IMR-90 (cell line): ENCODE measurements around the gene OR7D2. TPM values are rescaled to one million over a fixed set of nuclear protein-coding genes. Genes with fewer than 3 reads are reported as not detected.

ENCODE experiments used
- ATAC-seq: fragments of 200-7000 bp; cut with Tn5 transposase; 2 replicates; pipeline ENCODE4 v1.9.1; 2020; ENCODE audit warnings: low read depth, mild to moderate bottlenecking, moderate library complexity
- BruUV-seq: library from RNA; stranded (reverse); fragments of 400-500 nt; replicated peaks from 2 replicates; lab custom pipeline; 2021; lab: Mats Ljungman, UMichigan
- CTCF ChIA-PET: fragments of 300-600 bp; formaldehyde crosslinking; extraction: SDS; loops from one replicate; lab custom pipeline; 2021; ENCODE audit warnings: antibody characterized with exemption; lab: Yijun Ruan, JAX
- POLR2A ChIA-PET: fragments of 300-600 bp; sonication (Branson Sonifier 250); formaldehyde crosslinking; loops from one replicate; lab custom pipeline; 2022; ENCODE audit warnings: antibody characterized with exemption; ENCODE audit not compliant: unreplicated experiment; lab: Charles Lee
- DNase-seq: peaks from one replicate; pipeline ENCODE4 v3.0.0; 2013
- H2AFZ ChIP-seq: replicated peaks from 2 replicates; pipeline ENCODE3; 2013; ENCODE audit warnings: low read length, mild to moderate bottlenecking; ENCODE audit not compliant: poor library complexity
- H2AK5ac ChIP-seq: 2 replicates; pipeline ENCODE4 v1.6.1; 2013; ENCODE audit warnings: low read depth, low read length, inconsistent platforms
- H2AK9ac ChIP-seq: replicated peaks from 2 replicates; pipeline ENCODE3; 2013; ENCODE audit warnings: mild to moderate bottlenecking, low read depth, low read length, moderate library complexity; ENCODE audit not compliant: poor library complexity
- H2BK120ac ChIP-seq: 2 replicates; pipeline ENCODE4 v1.6.1; 2013; ENCODE audit warnings: low read depth, low read length, inconsistent platforms
- H2BK15ac ChIP-seq: 3 replicates; pipeline ENCODE4 v1.6.1; 2013; ENCODE audit warnings: low read depth, low read length, inconsistent platforms
- H2BK20ac ChIP-seq: 2 replicates; pipeline ENCODE4 v1.6.1; 2013; ENCODE audit warnings: low read depth, mild to moderate bottlenecking, inconsistent platforms, low read length, moderate library complexity
- H2BK5ac ChIP-seq: 2 replicates; pipeline ENCODE4 v1.6.1; 2013; ENCODE audit warnings: mild to moderate bottlenecking, low read depth, low read length, inconsistent platforms; ENCODE audit not compliant: poor library complexity, severe bottlenecking
- H3K14ac ChIP-seq: replicated peaks from 2 replicates; pipeline ENCODE4 v1.6.1; 2013; ENCODE audit warnings: low read depth, low read length, inconsistent platforms
- H3K18ac ChIP-seq: 2 replicates; pipeline ENCODE4 v1.6.1; 2013; ENCODE audit warnings: low read depth, low read length, control low read depth
- H3K23ac ChIP-seq: 2 replicates; pipeline ENCODE4 v1.6.1; 2013; ENCODE audit warnings: low read depth, low read length, inconsistent platforms
- H3K27ac ChIP-seq: 2 replicates; pipeline ENCODE4 v1.5.1; 2013; ENCODE audit warnings: mild to moderate bottlenecking, control low read depth, low read length; ENCODE audit not compliant: insufficient read depth
- H3K27me3 ChIP-seq: 2 replicates; pipeline ENCODE4 v1.6.1; 2013; ENCODE audit warnings: low read length; ENCODE audit not compliant: control insufficient read depth, insufficient read depth
- H3K36me3 ChIP-seq: 2 replicates; pipeline ENCODE4 v1.6.1; 2013; ENCODE audit warnings: low read length, mixed read lengths; ENCODE audit not compliant: control insufficient read depth, insufficient read depth
- H3K4ac ChIP-seq: 2 replicates; pipeline ENCODE4 v1.6.1; 2013; ENCODE audit warnings: low read depth, low read length, inconsistent platforms
- H3K4me1 ChIP-seq: 2 replicates; pipeline ENCODE4 v1.6.1; 2013; ENCODE audit warnings: low read length, mixed read lengths; ENCODE audit not compliant: control insufficient read depth, insufficient read depth
- H3K4me2 ChIP-seq: 2 replicates; pipeline ENCODE4 v1.6.1; 2013; ENCODE audit warnings: low read depth, mild to moderate bottlenecking, control low read depth, low read length, moderate library complexity
- H3K4me3 ChIP-seq: 2 replicates; pipeline ENCODE4 v1.5.1; 2013; ENCODE audit warnings: low read depth, mild to moderate bottlenecking, control low read depth, low read length, moderate library complexity; ENCODE audit not compliant: insufficient read depth
- H3K56ac ChIP-seq: 2 replicates; pipeline ENCODE4 v1.6.1; 2013; ENCODE audit warnings: low read length, inconsistent platforms; ENCODE audit not compliant: insufficient read depth; ENCODE audit errors: extremely low read depth
- H3K79me1 ChIP-seq, 2 experiments: 2 replicates each; pipeline ENCODE4 v1.6.1; 2013; ENCODE audit warnings: low read length in 2 of 2, inconsistent platforms in 1 of 2, low read depth in 1 of 2
- H3K9ac ChIP-seq: 2 replicates; pipeline ENCODE4 v1.6.1; 2013; ENCODE audit warnings: low read depth, low read length, control low read depth
- H3K9me1 ChIP-seq: 2 replicates; pipeline ENCODE4 v1.6.1; 2013; ENCODE audit warnings: low read length, inconsistent platforms; ENCODE audit not compliant: insufficient read depth
- H3K9me3 ChIP-seq: 2 replicates; pipeline ENCODE4 v1.6.1; 2013; ENCODE audit warnings: low read length; ENCODE audit not compliant: control insufficient read depth, insufficient read depth
- H4K20me1 ChIP-seq: 2 replicates; pipeline ENCODE4 v1.6.1; 2013; ENCODE audit warnings: low read length, inconsistent platforms; ENCODE audit not compliant: insufficient read depth
- H4K5ac ChIP-seq: 2 replicates; pipeline ENCODE4 v1.6.1; 2013; ENCODE audit warnings: mild to moderate bottlenecking, low read depth, low read length, control low read depth
- H4K8ac ChIP-seq, 2 experiments: 2 replicates each; pipeline ENCODE4 v1.6.1; 2013; ENCODE audit warnings: low read depth in 2 of 2, low read length in 2 of 2, control low read depth in 1 of 2, inconsistent platforms in 1 of 2
- H4K91ac ChIP-seq: 2 replicates; pipeline ENCODE4 v1.6.1; 2013; ENCODE audit warnings: low read depth, low read length, inconsistent platforms; ENCODE audit not compliant: insufficient read depth
- BHLHE40 ChIP-seq: fragments of 150-350 bp; IDR thresholded peaks from 2 replicates; pipeline ENCODE4 v1.6.1; 2016; ENCODE audit warnings: mild to moderate bottlenecking, low read depth, low read length
- CHD1 ChIP-seq: IDR thresholded peaks from 2 replicates; pipeline ENCODE4 v1.6.1; 2012; ENCODE audit warnings: low read depth, low read length, improper control_type of control experiment
- POLR2A ChIP-seq: IDR thresholded peaks from 2 replicates; pipeline ENCODE4 v1.6.1; 2012; ENCODE audit warnings: mild to moderate bottlenecking, low read depth, low read length
- RAD21 ChIP-seq: IDR thresholded peaks from 2 replicates; pipeline ENCODE4 v1.6.1; 2012; ENCODE audit warnings: low read length, improper control_type of control experiment
- RCOR1 ChIP-seq: IDR thresholded peaks from 2 replicates; pipeline ENCODE4 v1.6.1; 2012; ENCODE audit warnings: mild to moderate bottlenecking, low read length, improper control_type of control experiment; ENCODE audit not compliant: insufficient replicate concordance
- SMC3 ChIP-seq: fragments of 150-350 bp; IDR thresholded peaks from 2 replicates; pipeline ENCODE4 v1.6.1; 2016; ENCODE audit warnings: low read depth, mild to moderate bottlenecking, antibody characterized with exemption, low read length, moderate library complexity
- WGBS, 2 experiments: methylation state at CpG; one replicate each; pipeline versions ENCODE4 v1.1.5 to v1.1.7; 2013; ENCODE audit warnings: missing lambda C conversion rate in 2 of 2; ENCODE audit not compliant: insufficient read length in 1 of 2; ENCODE audit errors: extremely low coverage in 2 of 2; 5-methylcytosine and 5-hydroxymethylcytosine counted together
- dilution Hi-C: fragments of 300-500 bp; cut with HindIII; formaldehyde crosslinking; loops from one replicate; pipeline ENCODE4 v1.14.3; 2018; ENCODE audit warnings: low sequenced_read_pairs; ENCODE audit not compliant: unreplicated experiment
- in situ Hi-C: fragments of 300-500 bp; cut with MboI; formaldehyde crosslinking; loops from 3 replicates; pipeline ENCODE4 v1.14.3; 2019; ENCODE audit warnings: low sequenced_read_pairs, inconsistent platforms, mixed read lengths
- intact Hi-C: fragments of 100-400 bp; cut with micrococcal nuclease; formaldehyde crosslinking; loops from 2 replicates; pipeline ENCODE4 v1.10.0; 2022
- polyA plus RNA-seq, 3 experiments: library from polyadenylated mRNA; depleted of rRNA; stranded (reverse); fragments of >200 nt; gene quantifications; 2 replicates each; pipeline ENCODE4 v1.2.3, GENCODE V29; 2012; ENCODE audit warnings: low replicate concordance in 1 of 3
- total RNA-seq: library from RNA; depleted of rRNA; stranded (reverse); fragments of >200 nt; gene quantifications from 2 replicates; pipeline ENCODE4 v1.2.3, GENCODE V29; 2012
- TF ChIP-seq, protein P1 (sequence below): conservative IDR thresholded peaks from 2 replicates; pipeline ENCODE4 v1.5.1; 2012; ENCODE audit warnings: mild to moderate bottlenecking, low read depth, low read length, improper control_type of control experiment

The OR7D2 gene
- total and polyA plus RNA-seq, 2 of the 4 experiments (the other 2 are of a cell fraction), result not detected

DNA sequence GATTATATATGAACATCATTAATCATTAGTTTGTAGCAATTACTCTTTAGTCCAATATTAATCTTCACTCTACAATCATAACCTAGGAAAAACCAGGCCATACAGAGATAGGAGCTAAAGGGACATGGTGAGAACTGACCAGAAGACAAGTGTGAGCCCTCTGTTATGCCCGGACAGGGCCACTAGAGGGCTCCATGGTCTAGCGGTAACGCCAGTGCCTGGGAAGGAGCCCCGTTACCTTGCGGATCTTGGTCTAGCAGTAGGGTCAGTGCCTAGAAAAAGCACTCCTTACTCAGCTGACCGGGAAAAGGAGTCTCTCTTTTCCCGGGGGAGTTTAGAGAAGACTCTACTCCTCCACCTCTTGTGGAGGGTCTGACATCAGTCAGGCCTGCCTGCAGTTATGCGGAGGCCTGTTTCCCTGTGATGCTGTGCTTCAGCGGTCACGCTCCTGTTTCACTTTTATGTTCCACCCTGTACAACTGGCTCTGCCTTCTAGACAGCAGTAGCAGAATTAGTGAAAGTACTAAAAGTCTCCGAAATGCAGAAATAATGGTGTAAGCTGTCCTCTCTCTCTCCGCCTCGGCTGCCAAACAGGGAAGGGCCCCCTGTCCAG, 26.8 kb downstream of the OR7D2 start:
- Histone ChIP-seq H4K8ac (no peak overlapping the region), H2BK20ac (no peak overlapping the region), H2BK5ac (no peak overlapping the region), H3K9ac (no peak overlapping the region), H4K5ac (no peak overlapping the region), H2AFZ (peak overlapping the region; percentile 86), H3K4me2 (peak overlapping the region; percentile 93), H3K27ac (no peak overlapping the region), H3K4me1 (no peaks in the 10 kb centered on the region), H3K9me1 (no peaks in the 10 kb centered on the region), H3K23ac (no peak overlapping the region), H3K4ac (no peak overlapping the region), H3K4me3 (peak overlapping the region; percentile 17), H3K27me3 (no peaks in the 10 kb centered on the region), H4K20me1 (no peaks in the 10 kb centered on the region), H2AK9ac (no peak overlapping the region), H3K14ac (no peak overlapping the region), H2BK120ac (no peak overlapping the region), H3K36me3 (no peaks in the 10 kb centered on the region), H3K79me1 (no peaks in the 10 kb centered on the region), H3K9me3 (no peaks in the 10 kb centered on the region; the same call in 1 of the 2 replicates), H2AK5ac (no peak overlapping the region), H4K91ac (no peak overlapping the region), H2BK15ac (no peak overlapping the region), H3K18ac (no peak overlapping the region), H3K56ac (no peak overlapping the region)
- dilution Hi-C loops (no loop called here), in situ Hi-C loops (loop anchor here (10.0 kb wide), 1 partner anchor 589 kb away; no protein-coding TSS in a partner anchor), intact Hi-C loops (loop anchor here (1.0 to 10.0 kb wide), 6 partner anchors 69 to 591 kb away; partner anchors contain the start of genes ZNF121, ZNF266 and ZNF561)
- peak; percentile 97 for ATAC-seq
- no TSS peak for BruUV-seq
- ChIA-PET POLR2A (no interaction called here), CTCF (interaction anchor here (0.6 to 1.6 kb wide), 8 partner anchors 11 to 301 kb away, joined by 3 to 4 read pairs (median 3); no protein-coding TSS in a partner anchor)
- TF ChIP-seq, protein P1, sequence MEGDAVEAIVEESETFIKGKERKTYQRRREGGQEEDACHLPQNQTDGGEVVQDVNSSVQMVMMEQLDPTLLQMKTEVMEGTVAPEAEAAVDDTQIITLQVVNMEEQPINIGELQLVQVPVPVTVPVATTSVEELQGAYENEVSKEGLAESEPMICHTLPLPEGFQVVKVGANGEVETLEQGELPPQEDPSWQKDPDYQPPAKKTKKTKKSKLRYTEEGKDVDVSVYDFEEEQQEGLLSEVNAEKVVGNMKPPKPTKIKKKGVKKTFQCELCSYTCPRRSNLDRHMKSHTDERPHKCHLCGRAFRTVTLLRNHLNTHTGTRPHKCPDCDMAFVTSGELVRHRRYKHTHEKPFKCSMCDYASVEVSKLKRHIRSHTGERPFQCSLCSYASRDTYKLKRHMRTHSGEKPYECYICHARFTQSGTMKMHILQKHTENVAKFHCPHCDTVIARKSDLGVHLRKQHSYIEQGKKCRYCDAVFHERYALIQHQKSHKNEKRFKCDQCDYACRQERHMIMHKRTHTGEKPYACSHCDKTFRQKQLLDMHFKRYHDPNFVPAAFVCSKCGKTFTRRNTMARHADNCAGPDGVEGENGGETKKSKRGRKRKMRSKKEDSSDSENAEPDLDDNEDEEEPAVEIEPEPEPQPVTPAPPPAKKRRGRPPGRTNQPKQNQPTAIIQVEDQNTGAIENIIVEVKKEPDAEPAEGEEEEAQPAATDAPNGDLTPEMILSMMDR, result peak; percentile 72
- TF ChIP-seq RAD21 (peak; percentile 79), SMC3 (peak; percentile 61), POLR2A (no peak), BHLHE40 (no peak), CHD1 (no peak), RCOR1 (no peak)
- 10% methylated on average over 2 of the region's 13 CpGs; no CpG with 5 or more reads in 1 of the 2 experiments for WGBS, 2 experiments
- DNase-seq, result peak; percentile 54
